Ectodermal cell (in vitro differentiated cells): ENCODE measurements around the gene ZGPAT.

Source experiments
- H3K27ac ChIP-seq: 2 replicates; pipeline ENCODE4 v1.7.0; 2013; ENCODE audit warnings: mild to moderate bottlenecking, low read depth, low read length; ENCODE audit not compliant: insufficient read depth, poor library complexity, severe bottlenecking
- H3K27me3 ChIP-seq: 2 replicates; pipeline ENCODE4 v1.7.0; 2013; ENCODE audit warnings: mild to moderate bottlenecking, low read length; ENCODE audit not compliant: insufficient read depth, control insufficient read depth, poor library complexity, severe bottlenecking
- H3K36me3 ChIP-seq: one replicate; pipeline ENCODE4 v1.7.0; 2013; ENCODE audit warnings: low read length; ENCODE audit not compliant: control insufficient read depth, insufficient read depth
- H3K4me1 ChIP-seq: one replicate; pipeline ENCODE4 v1.7.0; 2013; ENCODE audit warnings: low read length; ENCODE audit not compliant: control insufficient read depth, insufficient read depth
- H3K4me3 ChIP-seq: 2 replicates; pipeline ENCODE4 v1.7.0; 2013; ENCODE audit warnings: low read depth, low read length, control low read depth; ENCODE audit not compliant: insufficient read depth
- H3K9me3 ChIP-seq: 2 replicates; pipeline ENCODE4 v1.7.0; 2013; ENCODE audit warnings: mild to moderate bottlenecking, low read length, moderate library complexity; ENCODE audit not compliant: control insufficient read depth
- WGBS, 2 experiments: methylation state at CpG; one replicate each; pipeline ENCODE4 v1.1.7; 2013; ENCODE audit warnings: missing lambda C conversion rate in 2 of 2; 5-methylcytosine and 5-hydroxymethylcytosine counted together

ZGPAT gene

GRCh38 chr20:63755933-63756647, 48.3 kb downstream of the ZGPAT start:
- Histone ChIP-seq H3K27me3 (no peaks in the 10 kb centered on the region), H3K4me3 (no peak overlapping the region), H3K36me3 (no peaks in the 10 kb centered on the region), H3K27ac (no peak overlapping the region), H3K4me1 (no peaks in the 10 kb centered on the region), H3K9me3 (no peaks in the 10 kb centered on the region)
- 89% methylated on average over 18 of the region's 18 CpGs for WGBS, 2 experiments

GRCh38 chr20:63756648-63756991, 48.8 kb downstream of the ZGPAT start:
- H3K4me1 ChIP-seq: no peaks in the 10 kb centered on the region
- H3K36me3 ChIP-seq: no peaks in the 10 kb centered on the region
- H3K27ac ChIP-seq: no peak overlapping the region
- H3K27me3 ChIP-seq: no peaks in the 10 kb centered on the region
- H3K4me3 ChIP-seq: no peak overlapping the region
- H3K9me3 ChIP-seq: no peaks in the 10 kb centered on the region
- 85 to 88% methylated on average over 8 of the region's 8 CpGs for WGBS, 2 experiments

- no peaks in the 10 kb centered on the region for H3K4me1 ChIP-seq
- H3K36me3 ChIP-seq: no peaks in the 10 kb centered on the region
- no peak overlapping the region for H3K27ac ChIP-seq
- H3K9me3 ChIP-seq: no peaks in the 10 kb centered on the region
- 82 to 87% methylated on average over 7 of the region's 7 CpGs for WGBS, 2 experiments
- no peak overlapping the region for H3K4me3 ChIP-seq
- H3K27me3 ChIP-seq: no peaks in the 10 kb centered on the region
Observed at GRCh38 chr20:63758152-63758551, 50.3 kb downstream of the ZGPAT start.

GRCh38 chr20:63759377-63759901, 51.6 kb downstream of the ZGPAT start:
- 90% methylated on average over 7 of the region's 7 CpGs for WGBS, 2 experiments
- H3K36me3 ChIP-seq: no peaks in the 10 kb centered on the region
- no peaks in the 10 kb centered on the region for H3K27me3 ChIP-seq
- no peak overlapping the region for H3K4me3 ChIP-seq
- no peaks in the 10 kb centered on the region for H3K9me3 ChIP-seq
- H3K4me1 ChIP-seq: no peaks in the 10 kb centered on the region
- H3K27ac ChIP-seq: no peak overlapping the region

- 91 to 93% methylated on average over 16 of the region's 16 CpGs for WGBS, 2 experiments
- H3K36me3 ChIP-seq: no peaks in the 10 kb centered on the region
- no peaks in the 10 kb centered on the region for H3K9me3 ChIP-seq
Observed at GRCh38 chr20:63765082-63765873, 57.4 kb downstream of the ZGPAT start.

GRCh38 chr20:63765902-63766301, 58.1 kb downstream of the ZGPAT start:
- WGBS, 2 experiments: 96% methylated on average over 7 of the region's 7 CpGs
- no peaks in the 10 kb centered on the region for H3K36me3 ChIP-seq

More at GRCh38 chr20:63765082-63765873, 57.4 kb downstream of the ZGPAT start:
- no peaks in the 10 kb centered on the region for H3K27me3 ChIP-seq
- no peak overlapping the region for H3K4me3 ChIP-seq
- no peak overlapping the region for H3K27ac ChIP-seq
- no peaks in the 10 kb centered on the region for H3K4me1 ChIP-seq

GRCh38 chr20:63766695-63767426, 59.0 kb downstream of the ZGPAT start:
- no peak overlapping the region for H3K27ac ChIP-seq
- no peaks in the 10 kb centered on the region for H3K27me3 ChIP-seq
- no peaks in the 10 kb centered on the region for H3K4me1 ChIP-seq
- no peaks in the 10 kb centered on the region for H3K9me3 ChIP-seq
- H3K4me3 ChIP-seq: no peak overlapping the region
- H3K36me3 ChIP-seq: no peaks in the 10 kb centered on the region
- WGBS, 2 experiments: 95% methylated on average over 38 of the region's 38 CpGs

More at GRCh38 chr20:63765902-63766301, 58.1 kb downstream of the ZGPAT start:
- Histone ChIP-seq H3K4me3 (no peak overlapping the region), H3K27me3 (no peaks in the 10 kb centered on the region), H3K27ac (no peak overlapping the region), H3K9me3 (no peaks in the 10 kb centered on the region), H3K4me1 (no peaks in the 10 kb centered on the region)

GRCh38 chr20:63767456-63767855, 59.6 kb downstream of the ZGPAT start:
- Histone ChIP-seq H3K4me3 (no peak overlapping the region), H3K9me3 (no peaks in the 10 kb centered on the region), H3K4me1 (no peaks in the 10 kb centered on the region), H3K27ac (no peak overlapping the region), H3K36me3 (no peaks in the 10 kb centered on the region), H3K27me3 (no peaks in the 10 kb centered on the region)
- 89 to 90% methylated on average over 18 of the region's 18 CpGs for WGBS, 2 experiments

GRCh38 chr20:63767886-63768285, 60.0 kb downstream of the ZGPAT start:
- WGBS, 2 experiments: 93 to 94% methylated on average over 7 of the region's 7 CpGs
- no peaks in the 10 kb centered on the region for H3K4me1 ChIP-seq
- H3K36me3 ChIP-seq: no peaks in the 10 kb centered on the region
- H3K27me3 ChIP-seq: no peaks in the 10 kb centered on the region
- H3K4me3 ChIP-seq: no peak overlapping the region
- H3K27ac ChIP-seq: no peak overlapping the region
- no peaks in the 10 kb centered on the region for H3K9me3 ChIP-seq
